HepG2 (cell line): Measurements from ENCODE around the gene TRMT10C. TPM values are rescaled to one million over a fixed set of nuclear protein-coding genes. Genes with fewer than 3 reads are reported as not detected.

Source experiments
- ASH2L ChIP-seq: fragments of 300-600, 200-600 bp; sonication (generic); IDR thresholded peaks from 2 replicates; pipeline ENCODE4 v1.7.0; 2017; ENCODE audit warnings: low read depth, mild to moderate bottlenecking, moderate library complexity, mixed read lengths, low read length; ENCODE audit not compliant: insufficient read length
- DR1 ChIP-seq: sonication (generic); formaldehyde crosslinking; IDR thresholded peaks from 2 replicates; pipeline ENCODE4 v1.8.0; 2021; ENCODE audit warnings: mild to moderate bottlenecking, missing genetic modification reagents, inconsistent platforms
- ETV6 ChIP-seq: sonication (generic); formaldehyde crosslinking; conservative IDR thresholded peaks from 2 replicates; pipeline ENCODE4 v1.4.0; 2020; ENCODE audit warnings: missing genetic modification reagents
- GZF1 ChIP-seq: sonication (generic); formaldehyde crosslinking; IDR thresholded peaks from 2 replicates; pipeline ENCODE4 v1.5.1; 2020; ENCODE audit warnings: mild to moderate bottlenecking, missing genetic modification reagents
- HDAC1 ChIP-seq: sonication (generic); formaldehyde crosslinking; IDR thresholded peaks from 2 replicates; pipeline ENCODE4 v1.5.1; 2020; ENCODE audit warnings: mild to moderate bottlenecking, missing genetic modification reagents
- PCBP1 ChIP-seq: fragments of 200-400 bp; formaldehyde crosslinking; IDR thresholded peaks from 2 replicates; pipeline ENCODE4 v1.6.1; 2017; ENCODE audit warnings: mild to moderate bottlenecking, low read depth, low read length, borderline replicate concordance
- RBAK ChIP-seq: sonication (generic); formaldehyde crosslinking; IDR thresholded peaks from 2 replicates; pipeline ENCODE4 v1.5.1; 2020; ENCODE audit warnings: mild to moderate bottlenecking, missing genetic modification reagents
- ZFP1 ChIP-seq: IDR thresholded peaks from 2 replicates; pipeline ENCODE4 v1.6.1; 2016
- ZFYVE20 ChIP-seq: sonication (generic); formaldehyde crosslinking; IDR thresholded peaks from 2 replicates; pipeline ENCODE4 v1.8.0; 2023; ENCODE audit warnings: low read depth, mild to moderate bottlenecking, moderate library complexity, missing genetic modification reagents, borderline replicate concordance
- ZNF207 ChIP-seq: fragments of 450-650 bp; IDR thresholded peaks from 2 replicates; pipeline ENCODE4 v1.6.1; 2016; ENCODE audit warnings: antibody characterized with exemption, borderline replicate concordance
- ZNF230 ChIP-seq: sonication (generic); formaldehyde crosslinking; IDR thresholded peaks from 2 replicates; pipeline ENCODE4 v1.4.0; 2020; ENCODE audit warnings: mild to moderate bottlenecking, missing genetic modification reagents
- ZNF274 ChIP-seq: sonication (generic); formaldehyde crosslinking; IDR thresholded peaks from 2 replicates; pipeline ENCODE4 v1.5.1; 2020; ENCODE audit warnings: mild to moderate bottlenecking, missing genetic modification reagents
- ZNF430 ChIP-seq: sonication (generic); formaldehyde crosslinking; IDR thresholded peaks from 2 replicates; pipeline ENCODE4 v1.9.0; 2021; ENCODE audit warnings: mild to moderate bottlenecking, missing genetic modification reagents
- polyA plus RNA-seq, 8 experiments: library from polyadenylated mRNA; depleted of rRNA in 3 of 8; stranded (reverse) in 7 of 8; unstranded in 1 of 8; fragments of >200 nt; fragmentation: Illumina TruSeq in 4 of 8; extraction: Trizol in 4 of 8; gene quantifications; 2 replicates each; pipeline versions ENCODE4 v1.2.1 to v1.2.3, GENCODE V29; 2011 to 2016; ENCODE audit warnings: low read depth in 4 of 8, missing spikeins in 1 of 8, mixed read lengths in 1 of 8; ENCODE audit not compliant: insufficient read depth in 1 of 8
- total RNA-seq, 5 experiments: library from RNA; depleted of rRNA; stranded (reverse); fragments of >200 nt; fragmentation: Illumina TruSeq; extraction: Trizol; gene quantifications; 2 replicates each; pipeline ENCODE4 v1.2.3, GENCODE V29; 2016; ENCODE audit warnings: low read depth in 1 of 5
- TF ChIP-seq, protein P1 (sequence below): sonication (generic); formaldehyde crosslinking; IDR thresholded peaks from 2 replicates; pipeline ENCODE4 v1.4.0; 2020; ENCODE audit warnings: missing genetic modification reagents
- TF ChIP-seq, protein P2 (sequence below): sonication (generic); formaldehyde crosslinking; IDR thresholded peaks from 2 replicates; pipeline ENCODE4 v1.5.1; 2020; ENCODE audit warnings: mild to moderate bottlenecking, missing genetic modification reagents, borderline replicate concordance
- TF ChIP-seq, protein P3 (sequence below): IDR thresholded peaks from 2 replicates; pipeline ENCODE4 v1.6.1; 2016; ENCODE audit warnings: low read depth, missing genetic modification reagents, missing compliant biosample characterization

TRMT10C gene
- total and polyA plus RNA-seq, 2 of the 13 experiments (the other 11 are each of a cell fraction or from before 2014, with no cell fraction given): 10.8 to 39.2 TPM

DNA sequence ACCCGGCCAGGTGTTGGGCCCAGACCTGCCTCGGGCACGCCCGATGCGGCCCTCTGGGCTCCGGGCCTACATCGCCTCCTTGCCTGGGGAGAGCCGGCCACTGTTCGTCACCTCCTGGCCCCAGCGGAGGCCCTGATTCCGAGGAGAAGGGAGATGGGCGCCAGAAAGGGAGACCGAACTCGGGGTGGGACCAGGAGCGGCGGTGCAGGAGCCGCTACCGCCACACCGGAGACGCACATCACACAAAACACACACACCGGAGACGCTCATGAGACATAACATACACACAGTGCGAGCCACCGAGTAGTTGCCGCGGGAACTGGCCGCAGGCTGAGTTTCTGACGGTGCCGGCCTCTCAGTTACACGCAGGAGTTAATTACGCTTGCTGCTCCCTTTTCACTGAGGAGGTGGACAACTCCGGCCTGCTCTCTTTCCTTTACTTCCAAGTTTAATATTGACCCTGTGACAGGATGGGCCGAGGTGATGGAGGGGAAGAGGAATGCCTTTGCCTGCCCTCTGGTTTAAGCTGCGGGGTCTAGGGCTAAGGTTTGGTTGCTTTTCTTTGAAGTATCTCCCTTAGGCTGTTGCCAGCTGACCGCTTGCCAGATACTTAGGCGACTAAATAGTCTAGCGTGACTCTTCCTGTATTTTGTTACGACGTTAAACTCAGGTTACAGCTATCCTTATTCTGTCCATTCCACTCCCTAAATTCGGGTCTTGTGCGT lies 12.9 kb downstream of the TRMT10C start (continued):
- TF ChIP-seq, protein P1, sequence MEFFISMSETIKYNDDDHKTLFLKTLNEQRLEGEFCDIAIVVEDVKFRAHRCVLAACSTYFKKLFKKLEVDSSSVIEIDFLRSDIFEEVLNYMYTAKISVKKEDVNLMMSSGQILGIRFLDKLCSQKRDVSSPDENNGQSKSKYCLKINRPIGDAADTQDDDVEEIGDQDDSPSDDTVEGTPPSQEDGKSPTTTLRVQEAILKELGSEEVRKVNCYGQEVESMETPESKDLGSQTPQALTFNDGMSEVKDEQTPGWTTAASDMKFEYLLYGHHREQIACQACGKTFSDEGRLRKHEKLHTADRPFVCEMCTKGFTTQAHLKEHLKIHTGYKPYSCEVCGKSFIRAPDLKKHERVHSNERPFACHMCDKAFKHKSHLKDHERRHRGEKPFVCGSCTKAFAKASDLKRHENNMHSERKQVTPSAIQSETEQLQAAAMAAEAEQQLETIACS (CRISPR knock-in tag): 0 out of 2 replicates have a peak, but pooled peaks have one; percentile 23
- TF ChIP-seq HDAC1 (CRISPR knock-in tag): no peak; the same call in 1 of the 2 replicates
- peak; percentile 11; the same call in 1 of the 2 replicates for TF ChIP-seq ZNF274 (CRISPR knock-in tag)
- TF ChIP-seq ZNF207: no peak
- TF ChIP-seq ZNF230 (CRISPR knock-in tag): 0 out of 2 replicates have a peak, but pooled peaks have one; percentile 1
- TF ChIP-seq DR1 (CRISPR knock-in tag): no peak
- no peak for TF ChIP-seq ZFP1 (CRISPR knock-in tag)
- TF ChIP-seq, protein P2, sequence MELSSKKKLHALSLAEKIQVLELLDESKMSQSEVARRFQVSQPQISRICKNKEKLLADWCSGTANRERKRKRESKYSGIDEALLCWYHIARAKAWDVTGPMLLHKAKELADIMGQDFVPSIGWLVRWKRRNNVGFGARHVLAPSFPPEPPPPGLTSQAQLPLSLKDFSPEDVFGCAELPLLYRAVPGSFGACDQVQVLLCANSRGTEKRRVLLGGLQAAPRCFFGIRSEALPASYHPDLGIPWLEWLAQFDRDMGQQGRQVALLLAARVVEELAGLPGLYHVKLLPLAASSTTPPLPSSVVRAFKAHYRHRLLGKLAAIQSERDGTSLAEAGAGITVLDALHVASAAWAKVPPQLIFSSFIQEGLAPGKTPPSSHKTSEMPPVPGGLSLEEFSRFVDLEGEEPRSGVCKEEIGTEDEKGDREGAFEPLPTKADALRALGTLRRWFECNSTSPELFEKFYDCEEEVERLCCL (CRISPR knock-in tag): peak; percentile 56; the same call in 1 of the 2 replicates
- TF ChIP-seq ASH2L: peak; percentile 25
- no peak for TF ChIP-seq ETV6 (CRISPR knock-in tag)
- TF ChIP-seq ZNF430 (CRISPR knock-in tag): no peak
- TF ChIP-seq, protein P3, sequence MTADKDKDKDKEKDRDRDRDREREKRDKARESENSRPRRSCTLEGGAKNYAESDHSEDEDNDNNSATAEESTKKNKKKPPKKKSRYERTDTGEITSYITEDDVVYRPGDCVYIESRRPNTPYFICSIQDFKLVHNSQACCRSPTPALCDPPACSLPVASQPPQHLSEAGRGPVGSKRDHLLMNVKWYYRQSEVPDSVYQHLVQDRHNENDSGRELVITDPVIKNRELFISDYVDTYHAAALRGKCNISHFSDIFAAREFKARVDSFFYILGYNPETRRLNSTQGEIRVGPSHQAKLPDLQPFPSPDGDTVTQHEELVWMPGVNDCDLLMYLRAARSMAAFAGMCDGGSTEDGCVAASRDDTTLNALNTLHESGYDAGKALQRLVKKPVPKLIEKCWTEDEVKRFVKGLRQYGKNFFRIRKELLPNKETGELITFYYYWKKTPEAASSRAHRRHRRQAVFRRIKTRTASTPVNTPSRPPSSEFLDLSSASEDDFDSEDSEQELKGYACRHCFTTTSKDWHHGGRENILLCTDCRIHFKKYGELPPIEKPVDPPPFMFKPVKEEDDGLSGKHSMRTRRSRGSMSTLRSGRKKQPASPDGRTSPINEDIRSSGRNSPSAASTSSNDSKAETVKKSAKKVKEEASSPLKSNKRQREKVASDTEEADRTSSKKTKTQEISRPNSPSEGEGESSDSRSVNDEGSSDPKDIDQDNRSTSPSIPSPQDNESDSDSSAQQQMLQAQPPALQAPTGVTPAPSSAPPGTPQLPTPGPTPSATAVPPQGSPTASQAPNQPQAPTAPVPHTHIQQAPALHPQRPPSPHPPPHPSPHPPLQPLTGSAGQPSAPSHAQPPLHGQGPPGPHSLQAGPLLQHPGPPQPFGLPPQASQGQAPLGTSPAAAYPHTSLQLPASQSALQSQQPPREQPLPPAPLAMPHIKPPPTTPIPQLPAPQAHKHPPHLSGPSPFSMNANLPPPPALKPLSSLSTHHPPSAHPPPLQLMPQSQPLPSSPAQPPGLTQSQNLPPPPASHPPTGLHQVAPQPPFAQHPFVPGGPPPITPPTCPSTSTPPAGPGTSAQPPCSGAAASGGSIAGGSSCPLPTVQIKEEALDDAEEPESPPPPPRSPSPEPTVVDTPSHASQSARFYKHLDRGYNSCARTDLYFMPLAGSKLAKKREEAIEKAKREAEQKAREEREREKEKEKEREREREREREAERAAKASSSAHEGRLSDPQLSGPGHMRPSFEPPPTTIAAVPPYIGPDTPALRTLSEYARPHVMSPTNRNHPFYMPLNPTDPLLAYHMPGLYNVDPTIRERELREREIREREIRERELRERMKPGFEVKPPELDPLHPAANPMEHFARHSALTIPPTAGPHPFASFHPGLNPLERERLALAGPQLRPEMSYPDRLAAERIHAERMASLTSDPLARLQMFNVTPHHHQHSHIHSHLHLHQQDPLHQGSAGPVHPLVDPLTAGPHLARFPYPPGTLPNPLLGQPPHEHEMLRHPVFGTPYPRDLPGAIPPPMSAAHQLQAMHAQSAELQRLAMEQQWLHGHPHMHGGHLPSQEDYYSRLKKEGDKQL: no peak
- TF ChIP-seq GZF1 (CRISPR knock-in tag): peak; percentile 82
- no peak for TF ChIP-seq ZFYVE20 (CRISPR knock-in tag)
- peak; percentile 79; the same call in 1 of the 2 replicates for TF ChIP-seq PCBP1
- TF ChIP-seq RBAK: no peak
